HL-60 (cell line): ENCODE data around the gene KLHL28.

Experiments used
- CTCF ChIP-seq: IDR thresholded peaks from one replicate; pipeline ENCODE4 v1.5.1; 2011; ENCODE audit warnings: low read length, control low read depth, inconsistent platforms; ENCODE audit not compliant: insufficient read depth
- GABPA ChIP-seq: IDR thresholded peaks from 2 replicates; pipeline ENCODE4 v1.6.1; 2012; ENCODE audit warnings: low read depth
- POLR2AphosphoS5 ChIP-seq: IDR thresholded peaks from 2 replicates; pipeline ENCODE4 v1.6.1; 2012; ENCODE audit warnings: low read depth
- REST ChIP-seq: IDR thresholded peaks from 2 replicates; pipeline ENCODE4 v1.6.1; 2012; ENCODE audit warnings: low read depth; ENCODE audit not compliant: insufficient replicate concordance
- SPI1 ChIP-seq: IDR thresholded peaks from 2 replicates; pipeline ENCODE4 v1.6.1; 2012; ENCODE audit warnings: low read depth, mild to moderate bottlenecking, borderline replicate concordance

GRCh38 chr14:44982594-44982993 is 20.8 kb upstream of the KLHL28 start:
- TF ChIP-seq POLR2AphosphoS5 (no peak), CTCF (no peak), REST (no peak), GABPA (no peak), SPI1 (no peak)
